Dermis microvascular lymphatic vessel endothelial cell (primary cell): ENCODE measurements around the gene S100A9. TPM values are rescaled to one million over a fixed set of nuclear protein-coding genes. Genes with fewer than 3 reads are reported as not detected.

Experiments
- DNase-seq, 2 donors: peaks; one replicate each; pipeline versions ENCODE4 v3.0.0 to v3.0.0-alpha.2; 2010; ENCODE audit warnings: low read depth in 2 of 2
- total RNA-seq: library from RNA; depleted of rRNA; stranded (reverse); fragments of >200 nt; gene quantifications from 2 replicates; pipeline ENCODE4 v1.2.1, GENCODE V29; 2014

S100A9 gene
- total RNA-seq, 1 donor from 2014 or later: 0.90 TPM

GRCh38 chr1:153360592-153361479 is 3.2 kb downstream of the S100A9 start:
- DNase-seq: no peak

GRCh38 chr1:153361480-153362109 is 3.9 kb downstream of the S100A9 start:
- DNase-seq: no peak

DNA sequence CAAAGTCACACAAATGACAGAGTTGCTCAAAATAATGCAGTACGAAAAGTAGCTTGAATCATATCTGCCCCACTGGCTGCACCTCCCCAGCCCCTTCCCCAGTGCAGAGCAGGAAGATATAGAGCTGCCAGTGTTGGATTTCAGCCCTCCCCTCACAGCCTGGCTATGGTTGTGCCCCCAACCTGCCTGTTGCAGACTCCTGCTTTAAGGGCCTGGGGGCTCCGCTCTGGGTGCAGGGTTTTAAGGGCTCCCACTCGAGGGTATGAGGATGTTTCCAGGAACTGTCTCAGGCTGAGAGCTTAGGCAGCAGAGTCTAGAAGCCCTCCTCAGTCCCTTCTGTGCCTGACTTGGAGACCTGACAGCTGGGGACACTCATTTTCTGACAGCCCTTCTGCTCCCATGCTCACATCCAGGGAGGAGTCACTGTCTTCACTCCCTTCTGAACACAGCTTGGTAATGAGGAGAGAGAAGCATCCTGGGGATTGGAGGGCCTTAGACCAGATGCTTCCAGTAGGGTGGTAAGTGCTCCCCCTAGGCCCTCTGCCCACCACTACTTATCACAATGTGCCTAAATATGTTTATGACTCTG is 4.6 kb downstream of the S100A9 start:
- DNase-seq: no peak

DNA sequence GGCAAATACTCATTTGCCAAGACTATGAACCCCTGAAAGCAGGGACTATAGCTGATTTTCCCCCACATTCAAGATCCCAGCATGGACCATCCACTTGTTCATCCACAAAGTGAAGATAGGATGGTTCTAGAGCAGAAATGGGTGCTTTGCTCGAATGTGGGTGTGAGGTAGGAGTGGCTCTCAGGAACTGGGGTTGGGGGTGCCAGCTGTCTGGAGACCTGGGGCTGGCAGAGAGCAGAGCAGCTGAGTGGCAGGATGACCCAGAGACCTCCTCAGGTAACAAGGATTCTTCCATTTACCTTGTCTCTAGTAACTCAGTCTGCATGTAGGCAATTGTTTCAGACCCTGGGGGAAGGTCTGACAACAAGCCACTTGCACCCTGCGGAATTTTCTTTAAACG is 6.0 kb downstream of the S100A9 start:
- no peak for DNase-seq

- no peak for DNase-seq
These were observed 6.5 kb downstream of the S100A9 start for GRCh38 chr1:153364156-153364555.

DNA sequence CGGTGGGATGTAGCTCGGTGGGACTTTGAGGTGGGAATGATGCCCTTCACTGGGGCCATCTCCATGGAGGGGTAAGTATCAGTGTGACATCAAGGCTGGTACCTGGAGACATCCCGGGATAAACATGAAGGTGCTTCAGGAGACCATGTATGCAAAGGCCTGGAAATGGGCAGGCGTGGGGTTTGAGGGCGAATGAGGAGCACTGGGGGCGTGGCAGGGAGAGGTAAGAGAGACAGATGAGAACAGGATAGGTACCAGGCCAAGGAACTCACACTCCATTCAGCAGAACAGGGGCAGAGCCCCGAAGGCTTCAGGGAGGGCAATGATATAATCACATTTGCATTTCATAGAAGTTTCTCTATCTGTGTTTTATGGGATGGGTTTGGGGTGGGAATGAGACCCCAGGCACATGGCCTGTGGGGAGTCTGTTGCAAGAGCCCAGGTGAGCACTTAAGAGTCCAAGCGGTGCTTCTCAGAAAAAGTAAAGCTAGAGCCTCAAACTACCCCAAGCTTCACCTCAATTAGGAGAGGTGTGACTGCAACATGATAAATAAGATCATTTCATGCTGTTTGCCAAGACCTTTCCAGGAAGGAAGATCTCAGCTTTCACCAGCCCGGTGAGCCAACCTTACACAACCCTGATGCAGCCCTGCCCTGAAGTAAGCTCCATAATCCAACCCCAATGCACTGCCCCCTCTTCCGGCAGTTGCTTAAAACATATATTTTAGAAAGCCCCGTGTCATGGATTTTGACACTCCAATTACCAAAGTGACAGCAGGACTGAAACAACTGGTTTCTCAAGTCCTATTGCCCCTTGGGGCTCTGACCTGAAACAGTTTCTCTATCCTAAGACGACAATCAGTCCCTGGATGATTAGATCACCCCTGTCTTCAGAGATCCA is 7.4 kb downstream of the S100A9 start:
- DNase-seq: no peak

DNA sequence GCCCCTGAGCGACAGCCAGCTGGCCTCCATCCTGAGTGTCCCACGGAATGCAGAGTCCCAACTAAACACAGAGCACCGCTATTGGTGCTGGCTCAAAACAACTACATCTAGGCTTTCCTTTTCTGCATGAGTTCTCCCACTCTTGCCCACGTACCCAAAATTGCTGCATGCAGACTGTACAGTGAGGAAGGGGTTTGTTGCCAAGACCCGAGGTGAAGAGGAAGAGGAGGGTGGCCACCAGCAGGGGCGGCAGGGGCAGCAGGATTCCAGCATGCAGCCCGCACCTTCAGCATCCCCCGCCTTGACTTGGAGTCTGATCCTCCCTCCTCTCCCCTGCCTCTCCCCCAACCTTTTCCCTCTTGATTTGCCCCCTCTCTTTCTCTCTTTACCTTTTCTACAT is 8.0 kb downstream of the S100A9 start:
- DNase-seq: no peak

- no peak for DNase-seq
These were observed 8.6 kb downstream of the S100A9 start for GRCh38 chr1:153366261-153366660.

GRCh38 chr1:153367090-153367489 is 9.4 kb downstream of the S100A9 start:
- no peak for DNase-seq

- no peak for DNase-seq
These were observed 10.8 kb downstream of the S100A9 start for GRCh38 chr1:153368495-153368894.

DNA sequence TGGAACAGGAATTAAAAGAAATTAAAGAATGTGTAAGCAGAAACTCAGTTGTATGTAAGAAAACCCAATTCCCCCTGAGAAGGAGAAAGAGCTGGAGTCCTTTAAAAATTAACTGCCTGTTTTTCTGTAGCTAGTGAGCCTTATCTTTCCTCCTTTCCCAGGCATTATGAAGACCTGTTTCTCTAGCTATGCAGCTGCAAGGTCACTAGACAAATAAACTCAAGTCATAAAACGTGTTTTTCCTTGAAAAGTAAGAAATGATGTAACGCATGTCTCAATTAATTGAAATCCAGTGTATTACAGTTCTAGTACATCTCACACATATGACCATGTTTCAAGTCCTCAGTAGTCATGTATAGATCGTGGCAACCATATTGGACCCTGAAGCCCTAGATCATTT is 12.5 kb downstream of the S100A9 start:
- DNase-seq: no peak

DNA sequence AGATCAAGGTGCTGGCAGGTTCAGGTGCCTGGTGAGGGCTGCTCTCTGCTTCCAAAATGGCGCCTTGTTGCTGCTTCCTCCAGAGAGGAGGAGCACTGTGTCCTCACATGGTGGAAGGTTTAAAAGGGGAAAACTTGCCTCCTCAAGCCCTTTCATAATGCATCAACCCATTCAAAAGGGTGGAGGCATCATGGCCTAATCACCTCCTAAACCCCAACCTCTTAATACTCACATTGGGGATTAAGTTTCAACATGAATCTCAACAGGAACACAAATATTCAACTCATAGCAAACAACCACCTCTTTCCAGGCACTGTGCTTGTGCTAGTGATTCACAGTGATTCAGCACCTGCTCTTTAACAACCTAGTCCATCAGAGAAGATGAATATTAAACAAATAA is 13.6 kb downstream of the S100A9 start:
- DNase-seq: no peak

DNA sequence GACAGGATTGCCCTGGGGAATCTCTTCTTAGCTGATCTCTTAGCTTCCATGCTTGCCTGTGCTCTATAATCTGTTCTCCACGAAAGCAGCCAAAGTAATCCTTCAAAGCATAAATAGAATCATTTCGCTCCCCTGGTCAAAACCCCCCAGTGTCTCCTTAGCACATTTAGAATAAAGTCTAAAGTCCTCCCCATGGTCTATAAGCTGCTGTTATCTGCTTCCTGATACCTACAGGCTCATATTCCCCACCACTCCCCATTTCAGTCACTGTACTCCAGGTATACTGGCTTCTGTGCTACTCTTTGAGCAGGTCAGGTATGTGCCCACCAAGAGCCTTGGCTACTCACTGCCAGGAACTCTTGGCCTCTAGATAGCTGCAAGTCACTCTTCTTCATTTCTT is 14.9 kb downstream of the S100A9 start:
- DNase-seq: no peak

- DNase-seq: no peak
These were observed 16.4 kb downstream of the S100A9 start for GRCh38 chr1:153374071-153374470.

DNA sequence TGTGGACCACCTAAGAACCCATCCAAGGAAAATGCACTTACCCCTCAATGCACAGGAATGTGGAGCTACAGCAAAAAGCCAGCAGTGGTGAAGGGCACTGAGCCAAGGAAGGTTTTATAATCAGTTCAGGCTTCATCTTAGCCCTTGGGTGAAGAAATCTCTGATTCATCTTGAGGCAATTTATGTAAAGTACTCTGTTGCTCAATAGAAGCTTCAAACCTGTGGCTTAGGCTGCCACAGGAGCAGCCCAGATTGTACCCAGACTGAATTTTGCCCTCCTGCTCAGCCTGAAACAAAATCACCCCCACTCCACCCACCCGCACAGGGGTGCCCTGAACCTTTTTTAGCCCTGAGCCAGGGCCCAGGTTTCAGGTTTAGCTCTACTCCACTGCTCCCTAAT is 17.9 kb downstream of the S100A9 start, which contains the start of gene S100A12:
Gene S100A12, minus strand, starts transcription at position 111 of the 400 bp plus-strand sequence. CDS start 1,029 bp downstream, outside the sequence.
- DNase-seq: no peak

DNA sequence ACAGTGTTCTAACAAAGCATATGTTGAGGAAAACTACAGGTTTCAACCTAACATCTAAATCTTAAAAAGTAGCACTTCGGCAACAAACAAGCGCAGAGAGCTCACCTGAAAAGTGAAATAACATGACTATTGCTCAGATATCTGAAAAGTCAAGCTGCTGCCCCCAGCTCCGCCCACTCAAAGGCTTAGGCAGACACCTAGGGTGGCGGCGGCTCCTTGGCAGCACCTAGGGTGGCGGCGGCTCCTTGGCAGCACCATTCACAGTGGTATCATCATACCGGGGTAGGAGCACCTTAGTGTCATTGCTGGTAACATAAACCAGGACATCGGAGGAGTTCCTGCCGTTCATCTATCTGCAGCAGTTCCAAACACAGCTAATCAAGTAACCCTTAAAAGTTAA is 21.9 kb downstream of the S100A9 start:
- no peak for DNase-seq

DNA sequence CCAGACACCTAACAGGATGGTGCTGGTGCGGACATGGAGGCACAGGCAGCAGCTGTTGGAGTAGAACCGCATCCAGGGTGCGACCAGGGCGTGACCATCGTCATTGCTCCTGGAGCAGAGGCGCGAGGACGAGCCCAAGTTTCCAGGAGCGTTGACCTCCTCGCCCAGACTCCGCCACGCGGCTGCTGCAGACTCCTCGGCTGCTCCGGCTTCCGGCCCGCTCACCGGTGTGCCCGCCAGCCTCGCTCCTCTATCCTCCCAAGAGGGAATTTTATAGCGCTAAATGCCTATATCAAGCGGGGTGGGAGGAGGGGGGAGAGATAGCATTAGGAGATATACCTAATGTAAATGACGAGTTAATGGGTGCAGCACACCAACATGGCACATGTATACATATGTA is 23.1 kb downstream of the S100A9 start:
- DNase-seq: no peak

DNA sequence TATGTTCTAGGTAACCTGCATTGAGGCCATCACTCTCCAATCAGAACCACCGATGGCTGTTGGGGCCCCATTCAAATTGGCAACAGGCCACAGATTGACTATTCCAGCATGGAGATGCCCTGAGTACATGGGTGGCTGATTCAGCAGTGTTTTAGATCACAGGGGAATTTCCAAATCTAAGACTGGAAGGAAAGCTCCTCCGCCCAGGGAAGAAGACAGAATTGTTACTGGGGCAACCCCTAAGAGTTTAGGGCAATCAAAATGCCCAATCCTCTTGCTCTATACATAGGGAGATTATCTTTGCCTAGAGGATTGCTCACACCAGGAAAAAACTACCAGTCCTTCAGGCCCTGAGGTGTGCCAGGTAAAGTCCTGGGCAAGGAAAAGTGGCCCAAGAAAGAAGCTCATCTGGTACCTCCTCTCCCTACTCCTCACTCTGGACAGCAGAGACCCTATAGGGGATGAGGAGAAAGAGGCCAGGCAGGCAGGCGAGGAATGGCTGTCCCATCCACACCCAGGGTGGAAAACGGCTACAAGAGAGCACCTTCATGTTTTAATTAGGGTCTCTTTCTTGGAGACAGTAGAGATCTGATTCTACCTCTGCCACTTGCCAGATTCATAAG is 27.4 kb downstream of the S100A9 start:
- DNase-seq: no peak

DNA sequence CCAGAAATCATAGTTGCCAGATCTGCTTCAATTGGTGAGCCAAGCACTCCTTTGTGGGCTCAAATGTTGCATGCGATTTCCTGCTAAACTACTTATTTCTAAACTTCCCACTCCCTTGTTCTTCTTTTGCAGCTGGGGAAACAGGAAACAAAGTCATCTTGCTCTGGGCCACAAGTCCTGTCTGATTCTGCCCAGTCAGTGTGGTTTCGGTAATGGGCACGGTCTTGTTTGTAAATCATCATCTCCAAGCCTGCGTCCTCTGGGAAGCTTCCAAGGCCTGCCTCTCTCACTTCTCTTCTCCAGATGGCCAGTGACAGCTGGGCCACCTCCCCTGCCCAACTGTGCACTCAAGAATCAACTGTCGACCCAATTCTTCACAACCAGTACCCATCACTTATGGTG is 28.8 kb downstream of the S100A9 start:
- no peak for DNase-seq

DNA sequence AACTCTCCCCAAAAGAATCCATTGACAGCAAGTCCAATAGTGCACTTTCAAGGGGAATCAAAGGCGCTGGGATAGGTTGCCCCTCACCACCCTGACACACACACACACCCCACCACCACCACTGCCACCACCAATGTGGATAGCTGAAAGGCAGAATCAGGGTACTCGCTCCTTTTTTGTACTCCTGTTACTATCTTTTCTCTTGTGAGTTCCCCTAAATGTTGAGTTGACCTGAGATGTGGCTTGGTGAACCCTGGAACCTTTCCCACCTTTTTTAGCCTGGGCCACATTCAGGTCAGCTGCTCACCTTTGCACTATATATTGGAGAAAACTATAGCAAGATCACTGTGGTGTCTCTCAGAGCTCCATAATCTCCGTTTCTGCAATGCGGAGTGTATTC is 29.3 kb downstream of the S100A9 start:
- DNase-seq: no peak

GRCh38 chr1:153387785-153388184 is 30.1 kb downstream of the S100A9 start:
- DNase-seq: no peak
